GM21423 (cell line): ENCODE results near the gene STK25.
A peak's percentile ranks its signal among the peaks of the same experiment; 100 is the strongest.

Experiments
- ATAC-seq: cut with Tn5 transposase; IDR thresholded peaks from one replicate; pipeline ENCODE4 v1.9.1; 2021; ENCODE audit warnings: mild to moderate bottlenecking, moderate library complexity; ENCODE audit not compliant: unreplicated experiment

The STK25 gene

DNA sequence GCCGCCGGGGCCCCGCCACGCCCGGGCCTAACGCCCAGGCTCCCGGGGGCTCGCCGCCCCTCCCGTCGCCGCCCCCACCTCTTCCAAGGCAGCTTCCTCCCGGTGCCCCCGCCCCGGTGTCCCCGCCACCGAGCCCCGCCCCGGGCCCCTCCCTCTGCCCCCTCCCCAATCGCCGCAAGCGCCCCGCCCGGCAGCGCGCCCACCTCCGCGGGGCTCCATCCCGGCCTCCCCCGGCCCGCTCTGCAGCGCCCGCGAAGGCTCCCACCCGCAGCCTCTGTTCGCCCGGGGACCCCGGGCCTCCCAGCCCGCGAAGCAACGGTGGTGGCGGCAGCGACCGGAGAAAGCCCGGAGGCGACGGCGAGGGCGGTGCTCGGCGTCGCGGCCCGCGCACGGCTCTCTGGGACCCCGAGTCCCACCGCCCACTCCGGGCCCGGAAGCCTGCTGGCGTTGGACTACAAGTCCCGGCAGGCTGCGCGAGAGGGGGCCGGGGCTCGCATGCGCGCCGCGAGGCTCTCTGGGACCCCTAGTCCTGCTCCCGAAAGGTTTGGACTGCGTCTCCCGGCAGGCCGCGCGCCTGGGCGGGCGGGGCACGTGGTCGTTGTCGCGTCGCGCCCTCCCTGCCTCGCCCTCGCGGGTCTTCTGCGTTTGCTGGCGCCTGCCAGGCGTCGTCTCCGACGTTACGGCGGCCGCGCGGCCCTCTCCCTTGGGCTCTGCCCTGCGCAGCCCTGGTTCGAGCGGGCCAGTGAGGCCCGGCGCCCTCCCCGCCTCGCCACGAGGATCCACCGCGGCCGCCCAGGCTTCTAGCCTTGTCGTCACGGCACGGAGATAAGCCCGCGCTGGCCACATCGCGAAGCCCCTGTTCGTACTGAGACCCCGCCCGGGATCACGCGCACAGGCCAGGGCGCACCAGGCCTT, at the start of gene STK25:
STK25 (minus strand) TSS at position 345 of the 915 bp plus-strand sequence. CDS start 549 bp downstream, outside the sequence.
- ATAC-seq, result peak; percentile 91

DNA sequence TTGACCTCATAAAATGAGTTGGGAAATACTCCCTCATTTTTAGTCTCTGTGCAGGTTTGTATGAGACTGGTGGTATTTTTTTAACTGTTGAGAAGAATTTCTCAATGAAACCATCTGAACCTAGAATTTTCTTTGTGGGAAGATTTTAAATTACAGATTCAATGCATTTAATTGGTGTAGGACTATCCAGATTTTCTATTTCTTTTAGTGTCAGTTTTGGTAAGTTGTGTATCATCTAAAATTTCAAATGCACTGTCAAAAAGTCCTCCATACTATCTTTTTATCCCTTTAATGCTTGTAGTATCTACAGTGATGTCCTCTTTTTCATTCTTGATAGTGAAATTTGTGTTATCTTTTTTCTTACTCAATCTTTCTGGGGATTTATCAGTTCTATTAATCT, 48.4 kb upstream of the STK25 start:
- ATAC-seq, result no peak

DNA sequence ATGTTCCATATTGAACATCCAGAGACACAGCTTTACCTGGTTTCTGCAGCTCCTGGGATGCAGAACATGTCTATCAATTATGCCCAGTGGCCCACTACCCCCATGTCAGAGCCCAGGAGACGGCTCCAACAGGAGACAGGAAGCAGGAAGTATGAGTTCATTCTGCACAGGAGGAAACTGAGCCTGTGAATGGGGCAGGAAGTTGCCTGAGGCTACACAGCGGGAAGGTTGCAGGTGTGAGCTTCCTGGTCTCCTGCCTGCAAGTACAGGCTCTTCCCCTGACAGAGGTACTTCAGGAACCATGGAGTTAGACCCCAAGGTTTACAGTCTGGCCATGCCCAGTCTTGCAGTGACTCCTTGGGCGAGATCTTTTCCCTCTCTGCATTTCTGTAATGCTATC, 47.3 kb upstream of the STK25 start:
- ATAC-seq, result no peak

DNA sequence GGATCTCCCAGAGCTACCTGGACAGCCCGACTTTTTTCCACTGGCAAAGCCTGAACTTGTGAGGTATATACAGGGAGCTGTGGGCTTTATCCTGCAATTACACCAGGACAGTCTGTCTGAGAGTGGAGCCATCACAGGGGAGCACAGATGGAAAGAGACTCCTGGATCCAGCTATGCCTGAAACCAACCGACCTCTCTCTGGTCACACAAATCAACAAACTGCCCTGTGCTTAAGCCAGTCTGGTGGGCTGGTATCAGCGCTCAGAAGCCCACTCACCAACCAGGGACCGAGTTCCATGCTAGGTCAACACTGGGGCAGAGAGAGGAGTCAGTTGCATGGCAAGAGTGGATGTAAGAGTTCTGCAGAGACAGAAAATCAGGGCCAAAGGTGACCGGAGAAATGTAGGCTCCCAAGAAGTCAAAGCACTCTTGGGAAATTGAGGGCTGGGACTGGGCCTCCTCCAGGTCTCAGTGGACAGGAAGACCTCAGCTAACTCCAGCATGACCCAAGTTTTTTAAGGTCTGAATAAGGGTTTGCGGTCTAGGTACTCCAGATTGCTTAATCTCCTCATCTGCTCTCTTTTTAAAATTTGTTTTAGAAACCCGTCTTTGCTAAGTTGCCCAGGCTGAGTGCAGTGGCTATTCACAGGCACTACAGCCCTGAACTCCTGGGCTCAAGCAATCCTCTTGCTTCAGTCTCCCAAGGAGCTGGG, 46.4 kb upstream of the STK25 start:
- ATAC-seq, result no peak

DNA sequence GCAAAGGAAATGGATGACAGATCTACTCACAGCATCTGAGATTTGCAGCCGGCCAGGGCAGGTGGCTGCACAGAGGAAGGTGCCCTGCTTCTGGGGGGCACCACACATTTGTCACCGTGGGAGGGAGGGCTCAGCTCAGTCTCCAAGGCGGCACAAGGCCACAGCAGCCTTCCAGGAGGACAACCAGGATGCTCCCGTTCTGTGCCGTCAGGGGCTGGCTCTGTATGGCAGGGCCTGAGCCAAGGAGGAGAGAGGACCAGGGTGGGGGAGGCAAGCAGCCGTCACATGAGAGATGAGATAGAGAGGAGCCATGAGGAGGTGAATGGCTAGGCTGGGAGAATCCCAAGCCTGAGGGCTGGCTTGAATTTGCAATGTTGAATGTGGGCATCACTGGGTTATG, 45.6 kb upstream of the STK25 start:
- no peak for ATAC-seq

DNA sequence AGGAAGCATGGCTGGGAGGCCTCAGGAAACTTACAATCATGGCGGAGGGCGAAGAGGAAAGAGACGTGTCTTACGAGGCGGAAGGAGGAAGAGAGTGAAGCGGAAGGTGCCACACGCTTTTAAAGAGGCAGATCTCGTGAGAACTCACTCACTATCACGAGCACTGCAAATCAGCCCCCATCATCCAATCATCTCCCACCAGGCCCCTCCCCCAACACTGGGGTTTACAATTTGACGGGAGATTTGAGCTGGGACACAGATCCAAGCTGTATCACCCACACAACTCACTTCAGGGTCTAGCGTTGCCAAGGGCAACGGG, 45.1 kb upstream of the STK25 start:
- no peak for ATAC-seq

DNA sequence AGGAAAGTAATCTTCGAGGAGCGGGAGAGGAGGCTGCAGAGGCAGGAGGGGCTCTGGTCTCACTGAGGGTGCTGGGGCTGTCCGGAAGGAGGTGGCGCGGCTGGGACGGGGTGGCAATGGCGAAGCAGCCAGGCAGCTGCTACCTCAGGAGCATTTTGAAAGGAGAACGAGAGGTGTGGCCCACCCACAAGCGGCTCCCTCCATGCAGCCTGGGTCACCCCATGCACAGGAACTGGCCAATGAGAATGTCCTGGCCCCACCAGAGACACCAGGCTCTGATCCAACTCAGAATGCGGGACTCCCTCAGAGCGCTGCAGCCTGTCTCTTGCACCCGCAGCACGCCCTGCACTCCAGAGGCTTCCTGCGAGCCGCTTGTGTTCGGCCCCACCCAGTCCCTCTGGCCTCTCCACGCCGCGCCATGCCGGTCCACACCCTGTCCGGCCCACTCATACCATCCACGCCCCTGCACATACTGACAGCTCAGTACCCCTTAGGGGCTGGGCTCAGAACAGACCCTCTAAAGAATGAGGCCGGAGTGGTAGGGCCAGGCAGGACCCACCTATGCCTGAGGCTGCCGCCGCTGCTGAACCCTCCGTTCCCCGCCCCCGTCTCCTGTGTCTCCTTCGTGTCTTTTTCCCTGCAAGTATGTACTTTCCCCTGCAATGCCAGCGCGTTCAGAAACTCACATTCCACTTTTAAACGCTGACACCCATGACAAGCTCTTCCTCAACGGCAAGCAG, 43.8 kb upstream of the STK25 start:
- no peak for ATAC-seq

DNA sequence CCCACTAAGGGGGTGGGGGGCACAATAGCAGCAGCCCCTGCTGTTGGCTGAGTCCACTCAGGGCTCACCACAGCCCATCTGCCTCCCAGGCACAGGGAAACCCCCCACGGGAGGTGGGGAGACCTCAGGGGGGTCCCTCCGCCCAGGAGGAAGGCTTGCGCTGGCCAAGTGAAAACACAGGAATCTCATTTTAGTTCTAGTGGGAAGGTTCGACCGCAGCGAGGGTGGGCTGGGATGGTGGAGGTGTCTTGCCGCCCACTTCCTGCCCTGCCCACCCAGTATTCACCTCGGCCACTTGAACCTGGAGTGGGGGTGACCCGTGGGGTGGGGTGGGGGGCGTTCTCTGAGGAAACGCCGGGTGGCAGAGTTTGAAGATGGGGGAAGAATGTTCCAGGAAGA, 43.2 kb upstream of the STK25 start:
- ATAC-seq, result no peak

DNA sequence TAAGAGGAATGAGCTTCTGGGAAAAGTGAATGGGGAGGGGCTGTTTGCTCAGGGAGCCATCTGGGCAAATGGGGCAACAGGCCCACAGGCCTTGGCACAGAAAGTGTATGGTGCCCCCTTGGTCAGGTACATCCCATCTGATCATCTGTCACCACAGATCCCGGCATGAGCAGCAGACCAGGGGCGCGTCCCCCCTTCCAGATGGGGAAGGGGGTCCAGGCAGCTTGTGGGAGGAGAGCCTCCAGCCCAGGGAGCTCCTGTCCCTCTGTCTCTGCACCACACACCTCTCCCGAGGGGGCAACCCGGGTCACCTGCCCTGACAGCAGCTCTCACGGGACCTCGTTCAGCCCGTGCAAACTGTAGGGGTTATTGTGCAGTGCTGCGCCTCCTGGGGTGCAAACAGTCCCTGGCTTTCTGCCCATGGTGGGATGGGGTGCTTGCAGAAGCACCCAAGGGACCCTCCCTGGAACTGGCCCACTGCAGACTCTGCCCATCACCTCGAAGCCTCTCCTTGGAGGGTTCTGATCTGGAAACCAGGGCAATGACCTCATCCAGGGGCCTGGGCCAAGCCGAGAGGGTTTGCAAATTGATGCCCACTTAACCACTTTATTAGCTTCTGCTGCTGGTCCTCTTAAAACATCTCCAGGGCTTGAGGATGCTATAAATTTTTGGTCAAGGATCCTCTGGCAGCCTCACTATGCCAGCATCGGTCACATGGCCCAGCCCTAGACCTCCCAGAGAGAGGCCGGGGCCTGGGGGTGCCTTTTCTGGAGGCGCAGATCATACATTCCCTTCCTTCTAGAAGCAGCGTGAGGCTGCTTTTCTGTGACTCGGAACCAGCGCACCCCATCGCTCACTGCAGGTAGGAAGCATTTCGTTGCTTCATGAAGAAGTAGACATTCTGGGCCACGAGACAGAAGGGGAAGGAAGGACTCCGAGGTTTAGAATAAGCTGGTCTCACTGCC, 42.5 kb upstream of the STK25 start:
- no peak for ATAC-seq

DNA sequence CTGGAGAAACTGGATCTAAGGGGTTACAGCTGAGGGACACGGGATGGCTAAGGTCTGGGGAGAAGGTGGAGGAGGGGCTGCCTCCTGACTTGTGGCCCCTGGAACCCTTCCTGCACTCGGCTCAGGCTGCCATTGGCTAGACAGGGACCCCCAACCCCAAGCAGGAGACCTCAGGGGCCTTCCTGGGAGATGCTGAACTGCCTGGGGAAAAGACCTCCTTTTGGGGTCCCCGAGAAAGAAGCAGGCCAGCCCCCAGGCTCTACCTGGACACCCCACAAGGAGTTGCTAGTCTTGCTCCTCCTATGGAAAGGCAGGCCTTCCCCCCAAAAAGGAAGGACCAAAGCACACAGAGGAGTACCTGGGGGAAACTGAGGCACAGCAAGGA, 40.1 kb upstream of the STK25 start:
- no peak for ATAC-seq

DNA sequence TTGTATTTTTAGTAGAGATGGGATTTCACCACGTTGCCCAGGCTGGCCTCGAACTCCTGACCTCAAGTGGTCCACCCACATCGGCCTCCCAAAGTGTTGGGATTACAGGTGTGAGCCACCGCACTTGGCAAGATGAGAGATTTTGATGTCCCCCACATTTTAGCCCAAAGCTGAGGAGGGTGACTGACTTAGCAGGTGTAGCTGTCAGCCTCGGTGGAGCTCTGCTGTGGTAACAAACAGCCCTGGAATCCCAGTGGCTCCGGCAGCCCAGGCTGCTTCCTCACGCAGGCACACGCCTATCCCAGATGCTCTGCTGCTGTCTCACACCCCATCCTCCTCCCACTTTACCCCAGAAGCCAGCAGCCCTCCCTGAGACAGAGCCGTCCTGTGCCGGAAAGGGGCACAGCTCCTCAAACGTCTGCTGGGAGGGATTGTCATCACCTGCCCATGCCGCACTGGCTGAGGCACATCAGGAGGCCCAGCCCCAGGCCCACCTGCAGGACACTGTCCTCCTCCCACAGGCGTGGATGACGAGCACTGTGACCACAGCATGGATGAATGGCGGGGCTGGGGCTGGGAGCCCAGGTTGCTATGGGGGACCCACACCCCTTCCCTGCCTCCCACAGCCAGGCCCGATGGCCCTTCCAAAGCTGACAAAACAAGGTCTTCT, 39.5 kb upstream of the STK25 start:
- ATAC-seq, result no peak

DNA sequence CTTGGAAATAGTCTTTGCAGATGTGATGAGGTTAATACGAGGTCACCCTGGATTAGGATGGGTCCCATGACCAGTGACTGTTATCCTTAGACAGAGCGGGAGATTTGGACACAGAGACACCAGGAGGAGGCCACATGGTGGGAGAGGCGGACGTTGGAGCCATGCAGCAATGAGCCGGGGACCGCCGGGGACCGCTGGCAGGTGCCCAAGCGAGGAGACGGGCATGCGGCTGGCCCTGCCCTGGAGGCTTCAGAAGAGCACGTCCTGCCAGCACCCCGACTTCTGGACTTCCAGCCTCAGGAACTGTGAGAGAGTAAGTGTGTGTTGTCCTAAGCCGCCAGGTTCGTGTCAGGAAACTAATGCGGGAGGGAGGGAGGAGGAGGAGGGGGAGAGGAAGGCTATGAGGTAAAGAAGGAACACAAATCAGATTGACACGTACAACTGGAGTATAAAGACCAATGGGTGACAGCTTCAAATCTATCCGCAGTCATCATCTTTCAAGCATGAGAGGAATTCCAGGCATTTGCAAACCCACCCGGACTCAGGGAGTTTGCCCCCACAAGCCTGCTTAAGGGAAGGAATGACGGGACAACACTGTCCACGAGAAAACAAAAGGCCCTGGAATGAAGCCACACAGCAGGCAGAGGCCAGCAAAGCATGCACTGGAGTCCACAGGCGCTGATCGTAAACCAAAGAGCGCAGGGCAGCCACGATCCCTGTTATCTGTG, 38.6 kb upstream of the STK25 start:
- no peak for ATAC-seq

DNA sequence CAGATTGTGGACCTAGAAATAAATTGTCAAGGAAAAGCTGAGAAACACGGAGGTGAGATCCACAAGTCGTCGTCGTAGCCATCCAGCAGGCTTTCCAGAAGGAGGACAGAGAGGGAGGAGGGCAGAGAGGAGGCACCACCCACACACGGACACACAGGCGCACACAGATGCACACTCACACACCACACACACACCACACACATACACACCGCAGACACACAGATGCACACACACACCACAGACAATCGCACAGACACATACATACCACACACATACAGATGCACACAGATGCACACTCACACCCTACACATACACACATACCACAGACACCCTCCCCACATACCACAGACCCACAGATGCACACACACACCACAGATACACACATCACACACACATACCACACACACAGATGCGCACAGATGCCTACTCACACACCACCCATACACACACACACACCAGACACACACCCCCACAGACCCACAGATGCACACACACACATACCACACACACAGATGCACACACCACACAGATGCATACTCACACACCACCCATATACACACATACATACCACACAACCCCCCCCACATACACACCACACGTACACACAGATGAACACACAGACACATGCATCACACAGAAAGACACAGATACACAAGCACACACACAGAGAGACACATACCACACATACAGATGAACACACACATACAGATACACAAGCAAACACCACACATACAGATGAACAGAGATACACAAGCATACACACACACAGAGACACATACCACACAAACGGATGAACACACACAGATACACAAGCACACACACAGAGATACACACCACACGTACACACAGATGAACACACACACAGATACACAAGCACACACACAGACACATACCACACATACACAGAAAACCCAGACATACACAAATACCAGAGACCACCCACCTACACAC, 37.4 kb upstream of the STK25 start:
- ATAC-seq, result no peak

DNA sequence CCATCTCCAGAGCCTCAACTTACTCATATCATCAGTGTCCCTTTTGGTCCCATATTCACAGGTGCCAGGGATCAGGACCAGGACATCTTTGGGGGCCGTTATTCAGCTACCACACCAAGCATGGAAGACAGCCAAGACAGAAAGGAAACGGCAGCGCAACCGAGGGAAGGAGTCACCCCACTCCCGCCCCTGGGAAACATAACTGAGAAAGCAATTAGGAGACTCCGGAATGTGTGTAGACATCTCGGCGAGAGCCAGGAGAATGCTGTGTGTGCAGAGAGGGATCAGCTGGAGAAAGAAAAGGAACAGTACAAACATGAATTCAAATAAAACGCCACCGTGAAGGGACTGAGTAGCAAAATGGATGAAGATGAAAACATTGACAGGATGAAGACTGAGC, 36.7 kb upstream of the STK25 start:
- ATAC-seq, result no peak

DNA sequence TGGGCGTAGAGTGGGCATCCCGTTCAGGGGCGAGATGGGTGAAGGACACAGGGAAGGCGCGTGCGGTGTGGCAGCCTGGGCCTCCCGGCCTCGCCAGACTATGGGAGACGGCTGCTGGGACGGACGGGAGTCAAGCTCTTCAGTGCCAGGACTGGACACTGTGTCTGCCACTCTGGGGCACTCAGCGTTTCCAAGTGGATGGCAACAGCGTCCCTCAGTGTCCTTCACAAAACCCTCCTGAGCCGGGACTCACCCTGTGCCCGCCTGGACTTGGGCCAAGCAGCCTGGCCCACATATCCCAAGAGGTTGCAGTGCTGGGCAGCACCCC, 33.9 kb upstream of the STK25 start:
- no peak for ATAC-seq

DNA sequence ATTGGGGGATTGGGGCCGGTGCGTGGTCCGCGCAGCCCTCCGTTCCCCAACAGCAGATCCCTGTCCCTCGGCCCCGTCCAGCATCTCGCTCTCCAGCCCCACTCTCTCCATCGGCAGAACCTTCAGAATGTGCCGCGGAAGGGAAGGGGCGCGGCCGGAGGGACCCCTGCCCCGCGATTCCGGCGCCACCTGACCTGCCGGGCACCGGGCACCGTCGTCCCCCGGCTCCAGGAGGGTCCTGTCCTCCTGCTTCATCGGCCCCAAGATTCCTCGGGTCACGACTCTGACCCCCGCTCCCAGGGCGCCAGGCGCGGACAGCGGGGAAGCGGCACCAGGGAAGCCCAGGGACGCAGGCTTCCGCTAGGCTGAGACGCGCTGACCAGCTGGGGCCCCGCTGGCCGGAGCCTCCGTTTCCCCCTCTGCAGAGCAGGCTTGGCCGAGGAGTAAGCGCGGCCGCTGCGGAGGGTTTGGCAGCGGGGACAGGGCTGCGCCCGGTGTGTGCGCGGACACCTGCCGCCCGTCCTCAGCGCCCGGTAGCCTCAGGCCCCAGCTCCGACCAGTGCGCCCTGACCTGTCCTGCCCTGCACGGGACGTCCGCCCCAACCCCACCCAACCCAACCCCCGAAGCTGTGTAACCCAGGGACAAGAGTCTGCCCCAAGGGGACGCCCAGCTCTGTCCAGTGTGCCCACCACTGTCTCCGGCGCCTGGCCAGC, 33.3 kb upstream of the STK25 start:
- ATAC-seq, result no peak

DNA sequence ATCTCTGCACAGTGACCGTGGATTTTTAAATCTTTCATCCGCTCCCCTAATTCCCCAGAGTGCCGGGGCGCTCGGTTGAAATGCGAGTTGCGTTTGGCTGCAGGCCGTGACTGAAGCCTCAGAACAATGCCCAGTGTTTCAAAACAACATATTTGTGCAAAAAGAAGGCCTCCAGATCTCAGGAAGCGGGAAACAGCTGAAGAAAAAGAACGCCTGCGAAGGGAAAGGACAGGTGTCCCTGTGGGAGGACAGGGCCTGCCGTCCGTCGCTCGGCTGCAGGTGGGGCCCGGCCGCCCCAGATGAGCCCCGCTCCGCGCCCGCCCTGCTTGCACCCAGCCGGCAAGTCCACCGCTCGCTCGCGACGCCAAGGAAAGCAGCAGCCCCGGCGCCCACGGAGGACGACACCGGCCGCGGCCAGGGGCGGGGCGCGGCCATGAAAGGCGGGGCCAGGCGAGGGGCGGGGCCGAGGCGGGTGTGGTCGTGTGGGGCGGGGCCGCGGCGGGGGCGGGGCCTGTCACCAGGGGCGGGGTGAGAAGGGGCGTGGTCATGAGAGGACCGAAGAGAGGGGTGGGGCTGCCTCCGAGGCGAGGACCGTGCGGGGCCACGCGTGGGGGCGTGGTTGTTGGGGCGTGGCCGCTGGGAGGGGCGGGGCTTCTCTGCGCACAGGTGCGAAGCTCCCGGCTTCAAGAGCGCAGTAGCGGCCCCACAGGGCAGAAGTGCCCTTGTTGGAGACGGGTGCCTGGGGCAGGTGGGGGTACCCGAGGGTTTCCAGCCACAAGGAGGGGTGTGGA, 32.6 kb upstream of the STK25 start:
- ATAC-seq, result no peak
